Measurements from ENCODE around the gene SLC45A3.

- TF ChIP-seq CTCF (IDR thresholded peaks at IDR 0.05; ENCODE audit: low read depth, low read length, missing input control) (no peak), HNF4G (IDR thresholded peaks at IDR 0.05) (no peak), ATF3 (IDR thresholded peaks at IDR 0.05) (no peak), GABPA (IDR thresholded peaks at IDR 0.05 in 1 of 2, conservative IDR thresholded peaks at IDR 0.05 in 1 of 2) (no peak), NR2F2 (IDR thresholded peaks at IDR 0.05) (no peak), REST (IDR thresholded peaks at IDR 0.05) (no peak), MAX (IDR thresholded peaks at IDR 0.05) (no peak), ZBTB33 (IDR thresholded peaks at IDR 0.05) (no peak), JUND (IDR thresholded peaks at IDR 0.05) (no peak), RAD21 (IDR thresholded peaks at IDR 0.05) (no peak), EGR1 (IDR thresholded peaks at IDR 0.05; ENCODE audit: low read depth in 2 of 2) (no peak)
Measured at GRCh38 chr1:205670150-205670446, 10.2 kb downstream of the SLC45A3 start.

All from liver (tissue), 3 donors.